Measurements from ENCODE around the gene CAPRIN1. TPM values are rescaled to one million over a fixed set of nuclear protein-coding genes. Genes with fewer than 3 reads are reported as not detected.

Gene CAPRIN1
- total and polyA plus RNA-seq, 2 of the 8 experiments (the other 6 are each of a cell fraction or from before 2014, with no cell fraction given): 221 to 317 TPM

DNA sequence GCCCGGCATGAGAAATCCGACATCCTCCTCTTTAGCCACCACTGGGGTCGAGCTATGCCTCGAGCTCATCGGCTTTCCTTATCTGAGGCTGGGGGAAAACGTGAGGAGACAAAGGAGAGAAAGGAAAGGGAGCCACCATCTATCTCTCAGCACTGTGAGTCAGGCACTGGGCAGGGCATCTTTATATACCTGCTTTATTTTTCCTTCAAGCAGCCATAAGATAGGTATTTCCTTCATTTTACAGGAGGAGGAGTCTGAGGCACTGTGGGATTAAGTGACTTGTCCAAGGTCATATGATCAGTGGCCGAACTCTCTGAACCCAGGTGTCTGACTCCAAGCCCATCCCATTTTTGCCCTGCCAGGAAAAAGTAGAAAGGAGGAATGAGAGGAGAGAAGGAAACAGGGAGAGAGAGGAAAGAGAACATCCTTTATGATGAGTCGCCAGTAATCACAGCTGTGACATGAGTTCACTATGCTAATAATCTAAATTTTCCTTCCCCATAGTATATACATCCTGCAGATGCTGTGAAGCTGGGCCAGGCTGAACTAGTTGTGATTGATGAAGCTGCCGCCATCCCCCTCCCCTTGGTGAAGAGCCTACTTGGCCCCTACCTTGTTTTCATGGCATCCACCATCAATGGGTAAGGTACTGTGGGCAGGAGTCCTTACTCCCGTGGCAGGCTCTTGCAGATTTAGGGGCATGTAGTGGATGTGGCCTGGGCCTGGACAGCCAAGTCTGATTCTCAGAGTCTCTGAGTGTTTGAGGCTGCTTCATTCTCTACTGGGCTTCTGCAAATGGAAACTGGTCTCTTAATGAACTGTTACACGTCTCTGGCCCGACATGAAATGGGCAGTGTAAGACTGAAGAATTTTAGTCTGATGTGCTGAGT lies 75.7 kb downstream of the CAPRIN1 start:
- H4K8ac ChIP-seq (ENCODE audit: extremely low read depth, insufficient read depth, low read length): no peak overlapping the region
- no peaks in the 10 kb centered on the region for H3K79me2 ChIP-seq (ENCODE audit: control insufficient read depth in 1 of 2, insufficient read depth in 2 of 2, low read length in 2 of 2)
- TF ChIP-seq RNF2 (IDR thresholded peaks at IDR 0.05; ENCODE audit: borderline replicate concordance, low read depth, low read length, missing control alignments, poor library complexity, severe bottlenecking): no peak
- no peak for TF ChIP-seq CBX8 (IDR thresholded peaks at IDR 0.05; ENCODE audit: borderline replicate concordance, low read depth, low read length)
- TF ChIP-seq CHD1 (IDR thresholded peaks at IDR 0.05; ENCODE audit: low read depth, low read length): no peak
- TF ChIP-seq SUZ12 (IDR thresholded peaks at IDR 0.05; ENCODE audit: low read length): no peak
- TF ChIP-seq CBX5 (IDR thresholded peaks at IDR 0.05; ENCODE audit: low read depth, low read length): no peak
- no peak for TF ChIP-seq EP300 (IDR thresholded peaks at IDR 0.05; ENCODE audit: borderline replicate concordance in 1 of 2, low read depth in 2 of 2, low read length in 2 of 2)
- TF ChIP-seq NANOG (IDR thresholded peaks at IDR 0.05; ENCODE audit: insufficient read depth, low read depth, low read length, poor library complexity, severe bottlenecking): no peak
- TF ChIP-seq SRF (IDR thresholded peaks at IDR 0.05; ENCODE audit: low read depth, low read length): no peak
- TF ChIP-seq CEBPB (IDR thresholded peaks at IDR 0.05; ENCODE audit: low read depth, low read length): no peak
- TF ChIP-seq POU5F1 (IDR thresholded peaks at IDR 0.05; ENCODE audit: low read depth, low read length): no peak
- no peak overlapping the region for H2BK5ac ChIP-seq (ENCODE audit: low read depth, low read length)
- no peak overlapping the region for H2BK120ac ChIP-seq (replicated peaks; ENCODE audit: low read depth, low read length)
- H3K56ac ChIP-seq (replicated peaks; ENCODE audit: insufficient read length, low read depth, low read length): no peak overlapping the region
- H4K20me1 ChIP-seq (replicated peaks in 1 of 2; ENCODE audit: control insufficient read depth in 1 of 2, insufficient read depth in 2 of 2, low read length in 2 of 2): peaks cover 0 to 7% of the 10 kb centered on the region in 2 experiments
- H4K91ac ChIP-seq (replicated peaks; ENCODE audit: insufficient read length, low read length): no peak overlapping the region
- no peak overlapping the region for H2BK12ac ChIP-seq (ENCODE audit: low read depth, low read length)
- H3K9ac ChIP-seq (replicated peaks in 1 of 4; ENCODE audit: extremely low read depth in 1 of 4, low read depth in 3 of 4, low read length in 3 of 4): no peak overlapping the region
- no peak overlapping the region for H3K23ac ChIP-seq (ENCODE audit: insufficient read length)
- peaks cover 20 to 69% (median 54%) of the 10 kb centered on the region in 4 experiments for H3K36me3 ChIP-seq (ENCODE audit: control insufficient read depth in 2 of 4, insufficient read depth in 4 of 4, low read length in 3 of 4)
- H2AK5ac ChIP-seq (ENCODE audit: low read depth, low read length): no peak overlapping the region
- no peak overlapping the region for H3K14ac ChIP-seq (ENCODE audit: insufficient read length)
- no peaks in the 10 kb centered on the region for H3K79me1 ChIP-seq (ENCODE audit: low read depth, low read length)
- H3K27ac ChIP-seq (ENCODE audit: low read depth, low read length): no peak overlapping the region
- no peaks in the 10 kb centered on the region for H3K23me2 ChIP-seq (ENCODE audit: low read depth, low read length)
- no peak overlapping the region for H2BK15ac ChIP-seq (ENCODE audit: low read length)
- H2AFZ ChIP-seq (ENCODE audit: low read length): no peak overlapping the region
- ChIA-PET CTCF (ENCODE audit: partially characterized antibody) (no interaction called here), POLR2A (ENCODE audit: partially characterized antibody) (interaction anchor here (1.2 kb wide), 1 partner anchor 21 kb away, joined by 7 read pairs; the partner anchor contains the start of gene NAT10)
- FAIRE-seq (no peak), DNase-seq (ENCODE audit: low read depth in 1 of 2, low spot score in 2 of 2) (no peak)
- no peak overlapping the region for H4K5ac ChIP-seq (ENCODE audit: insufficient read length, low read depth, low read length)
- no peak overlapping the region for H3K4ac ChIP-seq (replicated peaks; ENCODE audit: insufficient read length, low read depth, low read length)
- no peaks in the 10 kb centered on the region for H3K4me1 ChIP-seq (replicated peaks in 1 of 4; ENCODE audit: control insufficient read depth in 3 of 4, insufficient read depth in 4 of 4, low read length in 3 of 4)
- no peak overlapping the region for H3K4me3 ChIP-seq (ENCODE audit: extremely low read depth in 1 of 4, insufficient read depth in 2 of 4, low read depth in 3 of 4, low read length in 4 of 4)
- no peaks in the 10 kb centered on the region for H3K27me3 ChIP-seq (replicated peaks in 1 of 4; ENCODE audit: control insufficient read depth in 3 of 4, extremely low read depth in 1 of 4, insufficient read depth in 3 of 4, low read length in 3 of 4)
- WGBS, 2 experiments (ENCODE audit: extremely low coverage in 1 of 2, insufficient coverage in 1 of 2, insufficient read length in 1 of 2, insufficient replicate concordance in 2 of 2, low coverage in 1 of 2, low lambda C conversion rate in 2 of 2, missing lambda C conversion rate in 1 of 2): 90% methylated on average over 12 of the region's 12 CpGs; no CpG with 5 or more reads in 1 of the 2 experiments
- H2BK20ac ChIP-seq (ENCODE audit: low read length): no peak overlapping the region
- H3K18ac ChIP-seq (ENCODE audit: extremely low read depth, low read length): no peak overlapping the region
- H3K9me3 ChIP-seq (ENCODE audit: insufficient read depth in 2 of 2, low read depth in 1 of 2, low read length in 1 of 2): no peaks in the 10 kb centered on the region
- no peak overlapping the region for H3K4me2 ChIP-seq (ENCODE audit: insufficient read depth in 1 of 2, low read depth in 2 of 2, low read length in 2 of 2)
